HG02588 (cell line): ENCODE data around the gene C3orf62.
"Not testable (repeated sequence)": the region's sequence is repeated elsewhere in the genome, so short reads cannot be mapped to it uniquely, and the experiment has no call there.

Experiments used
- ATAC-seq: cut with Tn5 transposase; IDR thresholded peaks from one replicate; pipeline ENCODE4 v1.9.1; 2021; ENCODE audit warnings: mild to moderate bottlenecking, moderate library complexity; ENCODE audit not compliant: unreplicated experiment

Gene C3orf62

DNA sequence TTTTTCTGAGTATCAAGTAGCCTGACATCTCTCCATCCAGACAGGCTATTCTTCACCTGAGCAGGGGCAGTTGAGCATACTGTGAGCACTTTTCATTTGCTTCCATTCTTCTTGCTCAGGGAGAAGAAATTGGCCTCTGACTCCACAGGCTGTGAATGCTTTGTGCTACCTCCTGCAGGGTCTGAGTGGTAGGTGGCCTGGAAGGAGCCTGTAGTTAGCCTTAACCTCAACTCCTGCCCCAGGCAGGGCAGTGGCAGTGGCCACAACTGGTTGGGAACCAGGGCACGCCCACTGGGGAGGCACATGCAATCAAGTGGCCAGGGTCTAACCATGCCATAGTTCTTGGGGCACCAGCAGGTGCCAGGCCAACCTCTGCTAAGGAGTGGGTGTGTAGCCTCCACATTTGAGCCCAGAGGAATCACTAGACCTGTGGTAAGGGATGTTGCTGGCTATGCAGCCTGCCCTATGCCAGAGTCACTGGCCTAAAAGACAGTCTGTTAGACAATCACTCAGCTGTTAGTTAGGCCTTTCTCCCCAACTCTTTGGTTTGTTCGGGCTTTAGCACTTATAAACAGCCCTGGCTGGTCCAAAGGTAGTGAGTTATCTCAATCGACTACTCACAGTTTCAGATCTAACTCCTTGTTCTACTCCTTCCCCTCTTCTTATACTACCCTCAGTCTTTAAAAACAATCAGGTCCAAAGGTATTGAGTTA lies 7.4 kb downstream of the C3orf62 start:
- no peak for ATAC-seq

DNA sequence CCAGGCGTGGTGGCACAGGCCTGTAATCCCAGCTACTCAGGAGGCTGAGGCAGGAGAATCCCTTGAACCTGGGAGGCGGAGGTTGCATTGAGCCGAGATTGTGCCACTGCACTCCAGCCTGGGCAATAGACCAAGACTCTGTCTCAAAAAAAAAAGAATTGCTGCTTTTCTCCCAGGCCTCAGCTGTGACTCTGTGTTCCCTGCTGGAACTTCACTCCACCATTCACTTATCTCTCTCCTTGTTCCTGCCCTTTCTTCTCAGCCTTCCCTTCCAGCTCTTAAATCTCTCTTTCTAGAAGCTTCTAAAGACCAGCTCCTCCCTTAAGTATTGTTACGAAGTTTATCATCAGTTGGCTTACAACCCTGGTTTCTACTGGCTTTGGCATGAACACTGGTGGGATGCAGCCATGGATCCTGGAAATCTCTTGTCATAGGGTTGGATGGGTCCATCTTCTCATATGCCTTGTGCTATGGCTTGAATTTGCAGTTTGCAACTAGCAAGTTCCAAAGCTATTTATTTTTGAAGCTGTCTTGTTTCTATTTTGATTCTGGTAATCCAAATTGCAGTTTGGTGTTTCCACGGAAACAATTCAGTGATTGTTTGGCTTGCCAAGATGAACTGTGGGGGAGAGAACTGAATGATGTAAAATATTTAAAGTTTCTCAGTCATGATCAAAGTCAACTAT lies 10.5 kb downstream of the C3orf62 start:
- ATAC-seq: no peak

DNA sequence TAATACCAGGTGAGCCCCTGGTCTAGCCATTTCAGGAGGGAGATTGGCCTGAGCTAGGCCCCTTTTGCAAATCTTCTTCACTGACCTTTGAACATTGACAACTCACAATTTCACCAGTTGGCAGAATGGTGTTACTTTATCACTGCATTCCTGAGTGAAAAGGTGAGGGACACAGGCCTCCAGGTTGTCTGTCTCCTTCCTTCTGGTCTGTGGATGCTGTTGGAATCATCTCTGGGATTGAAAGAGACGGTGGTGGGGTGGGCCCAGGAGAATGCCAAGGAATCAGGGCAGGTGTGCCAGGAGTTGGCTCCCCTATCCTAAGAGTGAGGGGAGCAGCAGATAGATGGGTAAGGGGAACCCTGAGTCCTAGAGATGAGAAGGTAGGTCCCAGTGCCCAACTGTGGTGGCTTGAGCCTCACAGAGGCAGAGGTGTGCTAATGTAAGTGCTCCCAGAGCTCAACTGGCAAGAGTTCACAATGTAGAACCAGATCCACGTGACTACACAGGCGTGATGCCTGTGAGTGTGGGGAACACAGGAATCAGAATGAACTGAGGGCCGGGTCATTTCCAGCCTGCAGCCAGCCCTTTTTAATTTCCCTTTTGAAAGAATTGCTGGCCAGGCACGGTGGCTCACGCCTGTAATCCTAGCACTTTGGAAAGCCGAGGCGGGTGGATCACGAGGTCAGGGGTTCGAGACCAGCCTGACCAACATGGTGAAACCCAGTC lies 11.2 kb downstream of the C3orf62 start:
- no peak for ATAC-seq

DNA sequence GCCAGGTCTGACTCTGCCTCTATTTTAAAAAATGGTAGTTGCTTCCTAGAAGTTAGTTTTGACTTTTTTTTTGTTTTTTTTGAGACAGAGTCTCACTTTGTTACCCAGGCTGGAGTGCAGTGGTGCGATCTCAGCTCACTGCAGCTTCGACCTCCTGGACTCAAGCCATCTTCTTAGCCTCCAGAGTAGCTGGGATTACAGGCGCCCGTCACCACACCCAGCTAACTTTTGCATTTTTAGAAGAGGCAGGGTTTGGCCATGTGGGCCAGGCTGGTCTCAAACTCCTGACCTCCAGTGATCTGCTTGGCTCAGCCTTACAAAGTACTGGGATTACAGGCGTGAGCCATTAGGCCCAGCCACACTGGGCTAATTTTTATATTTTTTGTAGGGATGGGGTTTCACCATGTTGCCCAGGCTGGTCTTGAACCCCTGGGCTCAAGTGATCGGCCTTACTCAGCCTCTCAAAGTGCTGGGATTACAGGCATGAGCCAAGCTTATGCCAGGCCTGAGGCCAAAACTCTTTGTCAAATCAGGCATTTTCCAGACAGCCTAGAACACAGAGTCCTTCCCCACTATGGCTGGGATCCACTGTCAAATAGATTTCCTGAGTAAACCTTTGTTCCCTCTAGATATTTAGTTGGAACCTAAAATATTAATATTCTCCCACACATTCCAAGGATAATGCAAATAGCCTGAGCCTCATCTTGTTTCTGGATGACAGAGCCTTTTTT lies 13.7 kb downstream of the C3orf62 start:
- no peak for ATAC-seq

DNA sequence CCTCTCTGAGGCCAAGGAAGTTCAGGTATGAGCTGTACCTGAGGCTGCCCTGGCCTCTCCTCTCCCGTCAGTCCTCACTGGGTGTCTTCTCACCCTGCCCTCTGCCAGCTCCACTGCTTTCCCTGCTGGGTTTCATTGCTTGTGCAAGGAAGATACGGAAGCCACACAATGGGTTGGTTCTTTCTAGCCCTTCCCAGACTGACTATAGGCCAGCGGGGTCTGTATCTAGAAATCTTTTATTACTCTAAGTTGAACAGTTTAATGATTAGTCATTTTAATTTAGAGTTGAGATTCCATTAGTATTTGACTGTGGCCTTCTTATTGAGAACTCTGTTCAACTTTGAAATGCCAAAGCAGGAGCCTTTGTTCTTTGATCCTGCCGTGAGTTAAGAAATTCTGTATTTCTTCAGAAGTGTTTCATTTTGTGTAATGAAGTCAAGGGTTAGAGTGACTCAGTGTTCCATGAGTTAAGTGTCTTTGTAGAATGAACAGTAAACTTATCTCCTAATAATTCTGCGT lies 16.2 kb downstream of the C3orf62 start:
- ATAC-seq: no peak

DNA sequence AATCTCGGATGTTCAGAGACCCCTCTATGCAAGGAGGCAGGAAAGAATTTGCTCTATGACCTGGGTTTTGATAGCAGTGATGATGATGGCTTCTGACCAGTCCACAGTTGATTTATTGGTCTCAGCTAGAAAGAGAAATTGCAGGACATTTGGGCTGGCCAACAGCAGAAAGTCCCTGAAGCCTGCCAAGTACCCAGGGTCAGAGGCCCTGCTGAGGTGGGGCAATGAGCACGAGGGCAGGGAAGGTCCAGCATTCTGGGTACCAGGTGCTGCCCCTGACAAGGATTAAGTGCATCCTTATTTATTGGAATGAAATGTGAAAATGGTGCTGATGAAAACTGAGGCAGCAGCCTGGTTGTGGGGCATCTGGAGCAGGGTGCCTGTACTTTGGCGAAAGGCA lies 19.8 kb downstream of the C3orf62 start:
- no peak for ATAC-seq

DNA sequence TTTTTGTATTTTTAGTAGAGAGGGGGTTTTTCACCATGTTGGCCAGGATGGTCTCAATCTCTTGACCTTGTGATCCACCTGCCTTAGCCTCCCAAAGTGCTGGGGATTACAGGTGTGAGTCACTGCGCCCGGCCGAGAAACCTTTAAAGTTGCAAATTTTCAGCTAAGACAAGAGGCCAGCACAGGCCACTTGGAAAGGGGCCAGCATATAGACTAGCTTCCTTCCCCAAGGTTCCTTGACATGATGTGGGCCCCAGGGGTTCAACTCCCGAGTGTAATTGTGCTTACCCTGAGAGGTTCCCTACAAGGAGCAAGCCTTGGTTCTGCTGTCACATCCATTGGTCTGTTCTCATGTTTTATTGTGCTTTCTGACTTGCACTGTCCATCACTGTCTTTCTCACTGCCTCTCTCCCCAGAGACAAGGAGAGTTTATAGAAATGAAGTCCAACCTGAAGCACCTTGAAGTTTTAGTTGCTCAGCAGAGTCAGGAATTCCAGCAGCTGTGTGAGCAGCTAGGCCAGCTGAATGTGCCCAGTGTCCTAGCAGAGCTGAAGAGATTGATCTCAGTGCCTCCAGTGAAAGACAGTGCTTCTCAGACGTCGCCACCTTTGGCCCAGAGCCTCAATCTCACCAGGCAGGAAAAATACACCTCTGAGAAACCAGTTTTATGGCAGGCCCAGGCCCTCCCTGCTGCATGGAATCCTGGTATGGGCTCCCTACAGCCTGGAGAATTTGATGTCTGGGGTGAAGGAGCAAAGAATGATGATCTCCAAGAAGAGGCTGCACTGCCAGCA lies 21.1 kb downstream of the C3orf62 start:
- no peak for ATAC-seq

DNA sequence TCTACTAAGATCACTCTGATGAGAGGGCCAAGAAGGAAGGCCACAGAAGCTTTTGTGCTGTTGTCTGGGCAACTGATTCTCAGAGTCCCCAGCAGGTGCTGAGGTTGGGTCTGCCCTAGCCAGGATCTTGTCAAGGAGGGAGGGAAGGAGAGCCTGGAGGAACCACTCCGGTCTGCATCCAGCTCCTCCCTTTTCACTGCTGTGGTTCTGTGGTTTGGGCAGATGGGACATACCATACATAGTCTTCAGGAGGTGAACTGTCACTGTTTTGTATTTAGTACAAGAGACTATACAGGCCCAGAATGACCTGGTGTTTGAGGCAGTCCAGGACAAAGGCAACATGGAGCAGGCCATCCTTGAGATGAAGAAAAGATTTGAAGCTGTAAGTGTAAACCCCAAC lies 21.9 kb downstream of the C3orf62 start:
- ATAC-seq: no peak

DNA sequence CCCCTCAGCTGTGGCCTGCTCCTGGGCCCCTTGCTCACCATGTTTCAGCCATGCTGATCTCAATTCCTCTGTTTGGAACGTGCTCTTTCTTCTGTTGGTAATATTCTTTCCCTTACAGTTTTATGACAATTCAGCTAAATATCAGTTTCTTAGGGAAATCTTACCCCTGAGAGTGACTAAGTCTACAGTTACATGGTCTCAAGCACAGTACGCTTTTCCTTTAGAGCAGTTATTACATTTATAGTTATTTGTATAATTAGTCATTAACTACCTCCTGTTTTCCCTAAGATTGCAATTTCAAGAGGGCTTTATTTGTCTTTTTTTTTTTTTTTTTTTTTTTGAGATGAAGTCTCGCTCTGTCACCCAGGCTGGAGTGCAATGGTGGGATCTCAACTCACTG lies 23.5 kb downstream of the C3orf62 start:
- ATAC-seq: no peak

GRCh38 chr3:49248840-49249227 lies 28.2 kb downstream of the C3orf62 start:
- no peak for ATAC-seq

DNA sequence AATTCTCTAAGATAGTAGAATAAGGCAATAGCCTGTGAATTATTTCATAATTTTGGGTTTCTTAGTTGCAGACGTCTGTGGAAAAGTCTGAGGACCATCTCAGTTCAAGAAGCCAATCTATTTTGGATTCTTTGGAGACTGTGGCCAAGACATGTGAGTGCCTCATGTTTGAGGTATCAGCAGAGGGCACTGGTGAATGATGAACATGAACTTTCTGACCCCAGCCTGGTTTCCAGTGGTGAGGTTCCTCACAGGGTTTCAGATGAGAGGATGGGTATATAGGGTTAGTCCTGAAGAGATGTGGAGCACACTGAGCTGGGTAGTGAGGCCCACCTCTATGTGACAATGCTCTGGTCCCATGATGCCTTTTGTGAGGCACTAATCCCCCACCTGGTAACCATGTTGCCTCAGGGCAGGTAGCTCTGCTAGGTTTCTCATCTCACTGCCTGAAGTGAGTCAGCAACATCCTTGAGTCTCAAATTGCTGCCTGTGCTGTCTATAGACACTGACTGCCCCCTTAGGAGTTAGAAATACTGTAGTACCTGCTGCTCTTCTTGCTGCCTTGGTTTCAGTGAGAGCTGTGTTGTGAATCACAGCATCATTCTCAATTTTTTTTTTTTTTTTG lies 32.3 kb downstream of the C3orf62 start:
- no peak for ATAC-seq

- ATAC-seq: not testable (repeated sequence)
Measured at GRCh38 chr3:49240091-49240490, 36.9 kb downstream of the C3orf62 start.

DNA sequence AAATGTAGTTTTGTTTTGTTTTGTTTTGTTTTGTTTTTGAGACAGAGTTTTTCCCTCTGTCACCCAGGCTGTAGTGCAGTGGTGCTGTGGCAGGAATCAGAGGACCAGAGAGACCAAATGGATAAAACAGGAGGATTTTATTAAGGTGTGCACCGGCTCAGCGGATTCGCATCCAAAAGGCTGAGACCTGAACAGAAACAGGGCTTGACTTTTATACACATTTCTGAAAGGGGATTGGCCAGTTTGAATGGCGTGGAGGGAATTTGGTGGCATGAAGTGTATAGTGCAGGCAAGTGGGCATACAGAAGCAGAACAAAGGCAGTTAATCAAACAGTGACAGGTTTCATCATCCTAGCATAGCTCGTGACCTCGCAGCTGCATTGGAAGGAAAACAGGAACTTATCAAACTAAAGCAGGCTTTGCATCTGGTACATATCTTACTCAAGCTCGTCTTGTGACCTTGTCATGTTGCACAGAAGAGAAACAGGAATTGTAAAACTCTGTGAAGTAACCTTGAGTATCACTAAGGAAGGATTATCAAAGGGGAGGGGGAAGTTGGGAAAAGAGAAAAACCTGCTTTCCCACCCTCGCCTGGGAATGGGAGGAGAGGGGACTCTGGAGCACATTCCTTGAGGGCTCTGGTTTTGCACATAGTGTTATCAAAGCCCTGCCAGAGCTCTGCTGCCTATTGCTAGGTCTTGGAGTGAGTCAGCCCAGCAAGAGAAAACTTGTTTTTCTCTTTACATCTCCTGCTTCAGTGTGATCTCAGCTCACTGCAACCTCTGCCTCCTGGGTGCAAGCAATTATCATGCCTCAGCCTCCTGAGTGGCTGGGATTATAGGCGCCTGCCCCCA lies 38.5 kb downstream of the C3orf62 start:
- ATAC-seq: no peak

DNA sequence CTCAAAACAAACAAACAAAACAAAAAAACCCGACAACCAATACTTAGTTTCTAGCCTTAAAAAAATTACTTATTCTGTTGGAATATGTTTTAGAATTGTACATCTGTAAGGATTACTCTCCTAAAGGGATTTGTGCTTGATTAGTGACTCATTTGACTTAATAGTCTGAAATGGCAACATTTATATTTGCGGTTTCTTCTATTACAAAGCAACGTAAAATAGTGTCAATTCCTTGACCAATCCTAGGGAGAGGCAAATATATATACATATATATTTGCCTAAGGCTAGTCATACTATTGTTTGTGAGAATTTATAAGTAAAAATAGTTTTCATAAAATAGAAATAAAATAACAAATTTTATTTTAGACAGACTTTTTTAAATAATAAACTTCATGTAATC lies 39.7 kb downstream of the C3orf62 start:
- no peak for ATAC-seq

DNA sequence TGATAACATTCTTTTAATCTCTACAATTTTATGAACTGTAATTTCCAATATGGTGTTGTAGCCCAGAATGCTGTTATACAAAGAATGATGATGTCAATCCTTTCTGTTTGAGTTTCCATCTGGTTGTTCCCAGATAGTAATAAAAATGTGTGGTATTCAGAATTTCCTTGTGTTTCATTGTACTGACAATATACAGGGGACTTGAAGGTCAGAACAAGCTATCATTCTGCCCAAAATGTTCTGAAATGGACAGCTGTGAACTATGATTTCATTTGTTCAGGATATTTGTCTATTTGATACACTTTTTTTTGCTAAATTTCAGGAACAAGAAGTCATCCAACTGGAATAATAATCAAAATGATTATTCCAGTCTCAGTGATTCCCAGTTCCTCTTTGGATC lies 40.8 kb downstream of the C3orf62 start:
- ATAC-seq: no peak

DNA sequence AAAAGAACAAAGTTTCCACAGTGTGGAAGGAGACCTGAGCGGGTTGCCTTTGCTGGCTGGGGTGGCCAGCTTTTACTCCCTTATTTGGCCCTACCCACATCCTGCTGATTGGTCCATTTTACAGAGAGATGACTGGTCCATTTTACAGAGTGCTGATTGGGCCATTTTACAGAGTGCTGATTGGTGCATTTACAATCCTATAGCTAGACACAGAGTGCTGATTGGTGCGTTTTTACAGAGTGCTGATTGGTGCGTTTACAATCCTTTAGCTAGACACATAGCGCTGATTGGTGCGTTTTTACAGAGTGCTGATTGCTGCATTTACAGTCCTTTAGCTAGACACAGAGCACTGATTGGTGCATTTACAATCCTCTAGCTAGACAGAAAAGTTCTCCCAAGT lies 48.2 kb downstream of the C3orf62 start:
- not testable (repeated sequence) for ATAC-seq

DNA sequence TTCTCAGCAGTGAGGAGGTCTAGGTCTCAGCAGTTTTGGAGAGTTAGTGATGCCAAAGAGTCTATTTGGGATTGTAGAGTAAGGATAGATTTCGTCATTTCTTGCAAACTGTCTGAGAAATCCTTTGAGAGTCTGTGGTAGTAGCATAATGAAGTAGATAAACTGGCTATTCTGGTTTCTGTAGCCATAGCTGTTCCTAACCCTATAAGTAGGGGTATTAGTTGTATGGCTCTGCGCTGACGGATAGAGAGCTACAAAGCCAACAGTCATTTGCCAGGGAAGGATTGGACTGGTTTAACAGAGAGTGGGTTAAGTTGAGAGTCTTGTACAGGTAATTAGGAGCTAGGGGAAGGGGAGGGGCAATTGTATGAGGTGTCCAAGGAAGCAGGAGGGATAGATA lies 55.0 kb downstream of the C3orf62 start:
- no peak for ATAC-seq

- ATAC-seq: not testable (repeated sequence)
Measured at GRCh38 chr3:49220985-49221563, 56.0 kb downstream of the C3orf62 start.

GRCh38 chr3:49219132-49219531 lies 57.9 kb downstream of the C3orf62 start:
- no peak for ATAC-seq
